ENCODE results near the gene OVOL1.

Gene OVOL1

GRCh38 chr11:65786786-65787636 is at the start of gene OVOL1:
OVOL1 (plus strand) TSS chr11:65787063; CDS start chr11:65787374, 311 bp downstream.
- DNase-seq (ENCODE audit: low read depth) = no peak
- H3K4me3 ChIP-seq (ENCODE audit: low read depth, low read length) = no peak within 1 kb of the TSS
- TF ChIP-seq MYC (IDR thresholded peaks at IDR 0.05; ENCODE audit: low read depth, low read length) (no peak), MAX (IDR thresholded peaks at IDR 0.05; ENCODE audit: low read depth, low read length) (no peak), POLR2A (IDR thresholded peaks at IDR 0.05; ENCODE audit: extremely low read depth, insufficient read length) (no peak)

DNA sequence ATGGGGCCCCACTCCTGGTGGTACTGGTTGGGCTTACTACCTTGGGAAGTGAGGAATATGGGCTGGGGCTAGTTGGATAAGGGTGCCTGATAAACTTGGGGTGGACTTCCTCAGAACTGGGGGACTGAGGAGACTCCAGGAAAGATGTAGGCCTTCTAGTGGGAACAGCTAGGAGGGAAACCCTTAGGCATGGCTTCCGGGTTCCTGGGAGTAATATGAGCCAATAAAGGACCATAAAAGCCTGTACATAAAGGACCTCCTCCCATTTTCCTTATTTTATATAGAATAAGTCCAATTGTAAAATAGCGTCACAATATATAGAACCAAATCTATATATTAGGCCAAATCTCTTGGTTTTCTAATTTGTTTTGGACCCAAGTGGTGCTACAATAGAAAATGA is 47.8 kb upstream of the OVOL1 start:
- no peak for TF ChIP-seq POLR2A (IDR thresholded peaks at IDR 0.05; ENCODE audit: extremely low read depth, insufficient read length)
- no peak for TF ChIP-seq CTCF (IDR thresholded peaks at IDR 0.05; ENCODE audit: low read depth, low read length)
- TF ChIP-seq MAX (IDR thresholded peaks at IDR 0.05; ENCODE audit: low read depth, low read length) = no peak
- no peak for TF ChIP-seq MYC (IDR thresholded peaks at IDR 0.05; ENCODE audit: low read depth, low read length)
- DNase-seq (ENCODE audit: low read depth) = no peak
- no peak overlapping the region for H3K4me3 ChIP-seq (ENCODE audit: low read depth, low read length)

DNA sequence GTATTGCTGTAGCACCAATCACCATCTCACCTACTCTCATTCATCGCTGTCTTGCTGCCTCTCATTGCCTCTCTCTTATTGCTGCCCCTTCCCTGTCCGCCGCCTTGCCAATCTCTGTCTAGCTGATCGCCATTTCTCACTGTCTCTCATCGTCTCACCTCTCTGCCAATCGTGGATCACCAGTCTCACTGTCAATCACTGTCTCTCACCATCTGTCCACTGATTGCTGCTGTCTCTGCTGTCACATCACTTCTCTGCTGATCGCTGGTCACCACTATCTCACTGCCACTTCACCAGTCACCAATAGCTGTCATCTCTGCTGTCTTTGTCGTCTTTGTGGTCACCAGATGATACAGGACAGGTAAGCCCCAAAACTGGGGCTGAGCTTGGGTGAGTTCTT is 45.7 kb upstream of the OVOL1 start:
- H3K4me3 ChIP-seq (ENCODE audit: low read depth, low read length) = no peak overlapping the region
- no peak for TF ChIP-seq MYC (IDR thresholded peaks at IDR 0.05; ENCODE audit: low read depth, low read length)
- no peak for TF ChIP-seq POLR2A (IDR thresholded peaks at IDR 0.05; ENCODE audit: extremely low read depth, insufficient read length)
- TF ChIP-seq CTCF (IDR thresholded peaks at IDR 0.05; ENCODE audit: low read depth, low read length) = no peak
- TF ChIP-seq MAX (IDR thresholded peaks at IDR 0.05; ENCODE audit: low read depth, low read length) = no peak
- no peak for DNase-seq (ENCODE audit: low read depth)

GRCh38 chr11:65742353-65742752 is 44.5 kb upstream of the OVOL1 start:
- H3K4me3 ChIP-seq (ENCODE audit: low read depth, low read length) = no peak overlapping the region
- TF ChIP-seq MYC (IDR thresholded peaks at IDR 0.05; ENCODE audit: low read depth, low read length) = no peak
- TF ChIP-seq MAX (IDR thresholded peaks at IDR 0.05; ENCODE audit: low read depth, low read length) = no peak
- no peak for TF ChIP-seq CTCF (IDR thresholded peaks at IDR 0.05; ENCODE audit: low read depth, low read length)
- TF ChIP-seq POLR2A (IDR thresholded peaks at IDR 0.05; ENCODE audit: extremely low read depth, insufficient read length) = no peak
- no peak for DNase-seq (ENCODE audit: low read depth)

- no peak for DNase-seq (ENCODE audit: low read depth)
These were observed 43.2 kb upstream of the OVOL1 start for GRCh38 chr11:65743681-65744025.

More at GRCh38 chr11:65743681-65744025, 43.2 kb upstream of the OVOL1 start:
- H3K4me3 ChIP-seq (ENCODE audit: low read depth, low read length) = no peak overlapping the region
- TF ChIP-seq MAX (IDR thresholded peaks at IDR 0.05; ENCODE audit: low read depth, low read length) = no peak
- no peak for TF ChIP-seq POLR2A (IDR thresholded peaks at IDR 0.05; ENCODE audit: extremely low read depth, insufficient read length)
- no peak for TF ChIP-seq MYC (IDR thresholded peaks at IDR 0.05; ENCODE audit: low read depth, low read length)
- TF ChIP-seq CTCF (IDR thresholded peaks at IDR 0.05; ENCODE audit: low read depth, low read length) = no peak
